Fibroblast of skin of back (primary cell): Measurements from ENCODE around the gene MYH15.
A peak's percentile ranks its signal among the peaks of the same experiment; 100 is the strongest.

ENCODE experiments used
- DNase-seq: peaks from one replicate; pipeline ENCODE4 v3.0.0-alpha.2; 2013

MYH15 gene

GRCh38 chr3:108469126-108469525, 41.3 kb downstream of the MYH15 start:
- DNase-seq = no peak

GRCh38 chr3:108468577-108468976, 41.8 kb downstream of the MYH15 start:
- no peak for DNase-seq

GRCh38 chr3:108462899-108463298, 47.5 kb downstream of the MYH15 start:
- peak; percentile 52 for DNase-seq

- no peak for DNase-seq
Measured at GRCh38 chr3:108461661-108462111, 48.7 kb downstream of the MYH15 start.

GRCh38 chr3:108459225-108459624, 51.2 kb downstream of the MYH15 start:
- no peak for DNase-seq

GRCh38 chr3:108455212-108455705, 55.1 kb downstream of the MYH15 start:
- DNase-seq = no peak

GRCh38 chr3:108453565-108453964, 56.8 kb downstream of the MYH15 start:
- peak; percentile 27 for DNase-seq

GRCh38 chr3:108450444-108450843, 60.0 kb downstream of the MYH15 start:
- DNase-seq = no peak

- DNase-seq = no peak
Measured at GRCh38 chr3:108448593-108448992, 61.8 kb downstream of the MYH15 start.

- no peak for DNase-seq
Measured at GRCh38 chr3:108447096-108447847, 63.1 kb downstream of the MYH15 start.

GRCh38 chr3:108442281-108442680, 68.1 kb downstream of the MYH15 start:
- no peak for DNase-seq

- no peak for DNase-seq
Measured at GRCh38 chr3:108441518-108441917, 68.9 kb downstream of the MYH15 start.

GRCh38 chr3:108441071-108441507, 69.3 kb downstream of the MYH15 start:
- DNase-seq = no peak

GRCh38 chr3:108438542-108438941, 71.9 kb downstream of the MYH15 start:
- DNase-seq = no peak

- DNase-seq = no peak
Measured at GRCh38 chr3:108437439-108437838, 73.0 kb downstream of the MYH15 start.

GRCh38 chr3:108433928-108434327, 76.5 kb downstream of the MYH15 start:
- DNase-seq = no peak

- DNase-seq = no peak
Measured at GRCh38 chr3:108432431-108432830, 78.0 kb downstream of the MYH15 start.

GRCh38 chr3:108430540-108430939, 79.9 kb downstream of the MYH15 start:
- DNase-seq = no peak

GRCh38 chr3:108428586-108428985, 81.8 kb downstream of the MYH15 start:
- no peak for DNase-seq

GRCh38 chr3:108420926-108421325, 89.5 kb downstream of the MYH15 start:
- peak; percentile 41 for DNase-seq

- DNase-seq = no peak
Measured at GRCh38 chr3:108416111-108416869, 94.1 kb downstream of the MYH15 start.

GRCh38 chr3:108415661-108416060, 94.7 kb downstream of the MYH15 start:
- DNase-seq = no peak

- DNase-seq = peak; percentile 11
Measured at GRCh38 chr3:108414007-108414406, 96.4 kb downstream of the MYH15 start.
